Esophagus muscularis mucosa (tissue), 3 donors: ENCODE data around the gene FUT3.

Experiments
- CTCF ChIP-seq, 3 experiments: fragments of 200-600 bp in 2 of 3; fragments of 450-650 bp in 1 of 3; sonication (generic) in 2 of 3; IDR thresholded peaks; one replicate each; pipeline ENCODE4 v1.5.1; 2017 to 2019; ENCODE audit warnings: antibody characterized with exemption in 3 of 3, mild to moderate bottlenecking in 2 of 3, moderate library complexity in 1 of 3
- POLR2A ChIP-seq: fragments of 450-650 bp; IDR thresholded peaks from one replicate; pipeline ENCODE4 v1.6.1; 2017; ENCODE audit warnings: antibody characterized with exemption, moderate library complexity, mild to moderate bottlenecking, low read depth
- POLR2AphosphoS5 ChIP-seq, 2 donors: sonication (generic); formaldehyde crosslinking; IDR thresholded peaks; one replicate each; pipeline ENCODE4 v1.6.1; 2017; ENCODE audit warnings: antibody characterized with exemption in 2 of 2

GRCh38 chr19:5857203-5858081 lies 6.2 kb upstream of the FUT3 start:
- no peak for TF ChIP-seq CTCF (IDR thresholded peaks at IDR 0.05)
- no peak for TF ChIP-seq POLR2A
- TF ChIP-seq POLR2AphosphoS5 (IDR thresholded peaks at IDR 0.05), result no peak
